ENCODE results near the gene IGIP.
A peak's percentile ranks its signal among the peaks of the same experiment; 100 is the strongest.

IGIP gene

DNA sequence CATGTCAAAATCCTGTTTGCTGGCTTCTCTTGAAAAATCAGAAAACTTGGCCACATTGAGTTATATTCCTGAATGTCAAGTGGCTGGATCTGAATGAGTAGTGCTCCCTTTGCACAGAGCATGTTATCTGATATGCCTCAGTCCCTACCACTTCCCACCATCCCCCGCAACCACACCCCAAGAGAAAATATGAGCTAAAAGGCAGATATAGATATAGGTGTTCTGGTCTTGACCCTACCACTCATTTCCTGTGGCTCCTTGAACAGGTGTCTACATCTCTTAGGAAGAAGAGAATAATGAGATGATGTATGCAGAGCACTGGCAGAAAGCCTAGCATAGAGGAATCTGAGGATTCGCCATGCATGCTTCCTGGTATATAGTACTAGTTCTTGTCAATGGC lies 42.6 kb downstream of the IGIP start:
- DNase-seq: no peak

- DNase-seq: no peak
Observed at GRCh38 chr5:140169410-140169809, 43.7 kb downstream of the IGIP start.

GRCh38 chr5:140172483-140172882 lies 46.7 kb downstream of the IGIP start:
- no peak for DNase-seq

DNA sequence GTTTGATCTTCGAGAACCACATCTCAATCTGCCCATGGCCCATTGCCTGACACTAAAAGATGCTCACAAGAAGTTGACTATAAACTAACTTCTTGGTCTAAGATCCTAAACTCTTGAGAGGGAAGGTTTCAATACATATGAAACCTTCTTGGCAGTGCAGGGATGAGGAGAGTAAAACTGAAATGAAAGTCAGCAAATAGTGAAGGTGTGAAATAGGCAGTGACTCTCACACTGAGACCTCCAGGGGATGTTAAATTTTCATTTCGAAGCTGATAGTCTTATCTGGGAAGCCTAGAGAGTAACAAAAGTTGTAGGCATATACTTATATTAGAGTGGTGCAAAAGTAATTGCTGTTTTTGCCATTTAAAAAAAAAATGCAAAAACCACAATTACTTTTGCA lies 48.3 kb downstream of the IGIP start:
- DNase-seq: no peak

GRCh38 chr5:140174465-140175366 lies 49.0 kb downstream of the IGIP start, which contains the start of gene CYSTM1:
Gene CYSTM1, plus strand, starts transcription at chr5:140175188. Its CDS starts 19,278 bp downstream, at chr5:140194466.
- peak; percentile 94 for DNase-seq

- peak; percentile 69 for DNase-seq
Observed at GRCh38 chr5:140175367-140176030, 49.8 kb downstream of the IGIP start.

DNA sequence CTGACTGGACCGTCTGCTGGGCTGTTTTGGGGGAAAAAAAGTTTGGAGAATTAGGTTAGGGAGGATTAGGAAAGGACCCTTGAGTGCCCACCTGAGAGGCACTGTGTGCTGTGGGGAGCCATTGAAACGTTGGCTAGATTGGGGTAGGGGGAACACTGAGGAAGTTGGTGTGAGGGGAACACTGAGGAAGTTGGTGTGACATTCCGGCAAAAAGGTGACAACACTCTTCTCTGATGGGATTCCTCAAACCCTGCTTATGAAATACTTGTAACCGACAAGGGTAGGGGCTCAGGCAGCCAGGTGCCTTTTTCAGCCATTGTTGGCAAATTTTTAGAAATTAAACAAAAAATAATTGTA lies 50.3 kb downstream of the IGIP start:
- DNase-seq: no peak

GRCh38 chr5:140178086-140178410 lies 52.3 kb downstream of the IGIP start:
- no peak for DNase-seq

GRCh38 chr5:140178482-140179116 lies 52.9 kb downstream of the IGIP start:
- DNase-seq: no peak

Measured in activated naive CD4-positive, alpha-beta T cell treated with anti-CD3 and anti-CD28 coated beads, Interleukin-2, amount 50 U/mL, for 16 hours (primary cell).